IPS-NIHi11 (cell line): Measurements from ENCODE around the gene MDGA2.
"Not testable (repeated sequence)": the region's sequence is repeated elsewhere in the genome, so short reads cannot be mapped to it uniquely, and the experiment has no call there.

Source experiments
- DNase-seq: peaks from one replicate; pipeline ENCODE4 v3.0.0; 2012; ENCODE audit warnings: mixed read lengths, low spot score

The MDGA2 gene

GRCh38 chr14:47675466-47676314, at the start of gene MDGA2:
Gene MDGA2, minus strand, starts transcription at chr14:47675605.
- DNase-seq = peak; percentile 58

GRCh38 chr14:47722929-47723693, 47.7 kb upstream of the MDGA2 start:
- no peak for DNase-seq

GRCh38 chr14:47720281-47720680, 44.9 kb upstream of the MDGA2 start:
- DNase-seq = no peak

DNA sequence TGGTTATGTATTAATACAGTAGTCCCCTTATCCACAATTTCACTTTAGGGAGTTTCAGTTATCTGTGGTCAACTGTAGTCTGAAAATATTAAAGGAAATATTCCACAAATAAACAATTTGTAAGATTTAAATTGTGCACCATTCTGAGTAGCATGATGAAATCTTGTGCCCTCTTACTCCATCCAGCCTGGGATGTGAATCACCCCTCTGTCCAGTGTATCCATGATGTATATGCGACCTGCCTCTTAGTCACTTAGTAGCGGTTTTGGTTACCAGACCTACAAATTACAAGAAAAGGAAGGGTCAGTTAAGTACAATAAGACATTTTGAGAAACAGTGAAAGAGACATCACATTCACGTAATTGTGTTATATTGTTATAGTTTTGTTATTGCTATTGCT, 39.9 kb upstream of the MDGA2 start:
- DNase-seq = no peak

GRCh38 chr14:47710581-47710980, 35.2 kb upstream of the MDGA2 start:
- DNase-seq = no peak

- DNase-seq = no peak
Observed at GRCh38 chr14:47705683-47706082, 30.3 kb upstream of the MDGA2 start.

GRCh38 chr14:47691829-47692228, 16.4 kb upstream of the MDGA2 start:
- no peak for DNase-seq

DNA sequence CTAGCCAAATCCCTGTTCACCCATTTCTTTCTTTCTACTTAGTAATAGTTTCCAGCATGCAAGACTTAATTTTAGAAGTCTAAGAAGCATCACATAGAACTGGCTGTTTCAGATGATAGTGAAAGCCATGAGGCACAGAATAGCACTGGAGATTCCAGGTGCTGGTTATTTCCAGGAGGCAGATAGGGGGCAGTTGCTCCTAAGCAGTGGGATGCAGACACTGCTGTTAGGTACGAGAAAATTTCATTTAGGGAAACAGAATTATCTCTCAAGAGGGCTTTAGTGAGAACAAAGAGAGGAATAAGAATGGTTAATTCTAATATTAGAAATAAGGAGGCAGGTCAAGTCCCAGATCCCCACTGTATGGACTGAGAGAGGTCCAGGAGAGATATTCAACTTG, 3.6 kb upstream of the MDGA2 start:
- DNase-seq = peak; percentile 21

DNA sequence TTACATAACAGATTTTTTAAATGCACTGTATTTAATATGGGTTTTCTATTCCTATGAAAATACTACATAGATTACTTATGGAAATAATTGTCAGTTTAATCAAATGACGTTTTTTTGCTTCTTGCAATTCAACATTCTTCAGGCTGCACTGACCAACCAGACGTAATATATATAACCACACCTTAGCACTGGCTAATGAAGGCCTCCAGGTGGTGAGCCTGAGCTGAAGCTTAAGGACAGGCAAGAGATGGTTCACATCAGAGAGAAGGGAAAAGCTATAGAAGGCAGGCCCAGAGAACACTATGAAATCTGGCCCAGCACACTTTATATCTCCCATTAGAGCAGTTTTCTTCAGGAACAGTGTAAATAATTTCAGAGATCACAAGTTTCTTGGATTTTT, 2.8 kb upstream of the MDGA2 start:
- DNase-seq = peak; percentile 21

DNA sequence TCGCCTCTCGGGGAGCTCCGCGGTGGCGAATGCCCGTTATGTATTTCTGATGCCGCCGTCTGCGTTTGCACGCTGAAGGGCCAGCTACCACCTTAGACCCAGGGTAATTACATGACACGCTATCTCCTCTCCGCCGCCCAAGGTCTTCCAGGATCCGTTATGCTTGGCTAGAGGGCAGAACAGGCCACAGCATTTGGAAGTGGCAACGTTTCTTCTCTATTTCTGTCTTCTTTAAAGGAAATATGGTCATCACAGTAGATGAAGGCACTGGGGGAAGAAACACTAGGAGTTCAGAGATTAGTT, 861 bp upstream of the MDGA2 start:
- DNase-seq = no peak

DNA sequence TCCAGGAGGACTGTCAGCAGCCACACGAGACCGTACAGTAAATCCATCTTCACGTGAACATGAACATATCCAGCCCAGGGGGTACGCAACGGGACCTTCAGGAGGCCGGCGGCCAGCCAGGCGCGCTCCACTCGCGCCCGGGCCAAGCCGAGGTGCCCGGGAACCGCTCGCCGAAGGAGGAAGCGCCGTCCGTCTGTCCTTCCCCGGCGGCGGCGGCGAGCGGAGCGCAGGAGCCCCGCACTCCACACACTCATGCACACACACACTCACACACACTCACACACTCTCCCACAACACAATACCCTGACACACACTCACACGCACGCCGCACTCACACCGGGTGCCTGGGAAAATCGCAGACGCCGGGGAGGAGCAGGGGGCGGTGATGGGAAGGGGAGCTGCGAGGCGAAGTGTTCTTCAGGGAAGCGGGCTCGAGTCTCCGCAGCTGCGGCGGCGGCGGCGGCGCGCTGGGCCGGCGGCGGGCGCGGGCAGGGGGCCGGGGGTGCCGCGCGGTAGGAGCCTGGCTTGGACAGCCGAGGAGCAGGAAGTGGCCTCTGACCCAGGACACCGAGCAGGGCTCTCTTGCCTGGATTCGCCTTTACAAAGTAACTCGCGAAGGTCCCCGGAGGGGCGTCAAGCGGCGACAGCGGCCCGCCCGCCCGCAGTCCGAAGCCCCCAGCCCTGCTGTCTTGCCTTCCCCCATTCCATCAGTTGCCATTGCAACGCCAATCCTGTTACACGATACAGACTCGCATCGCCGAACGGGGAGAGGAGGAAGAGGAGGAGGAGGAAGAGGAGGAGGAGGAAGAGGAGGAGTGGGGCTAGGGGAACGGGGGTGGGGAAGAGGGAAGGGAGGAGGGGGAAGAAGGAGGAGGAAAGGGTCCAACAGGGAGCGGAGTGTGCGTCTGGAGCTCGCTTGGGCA, 601 bp downstream of the MDGA2 start:
- DNase-seq = peak; percentile 50

DNA sequence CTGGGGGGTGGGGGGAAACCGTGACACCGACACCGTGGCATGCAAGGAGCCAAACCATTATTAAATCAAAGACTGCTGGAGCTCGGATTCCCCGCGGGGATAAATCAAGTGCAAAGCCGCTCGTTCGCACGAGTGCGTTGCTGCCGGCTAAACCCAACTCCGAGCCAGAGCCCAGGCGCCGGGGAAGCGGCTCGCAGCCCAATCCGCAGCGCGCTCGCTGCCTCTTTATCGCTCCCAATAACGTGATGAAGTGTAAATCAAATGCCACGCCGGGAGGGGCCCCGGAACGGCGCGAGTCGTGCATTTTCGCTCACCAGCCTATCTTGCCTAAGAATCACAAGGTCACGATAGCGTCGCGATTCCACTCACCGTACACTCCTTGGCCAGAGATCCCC, 1.3 kb downstream of the MDGA2 start:
- DNase-seq = peak; percentile 40

DNA sequence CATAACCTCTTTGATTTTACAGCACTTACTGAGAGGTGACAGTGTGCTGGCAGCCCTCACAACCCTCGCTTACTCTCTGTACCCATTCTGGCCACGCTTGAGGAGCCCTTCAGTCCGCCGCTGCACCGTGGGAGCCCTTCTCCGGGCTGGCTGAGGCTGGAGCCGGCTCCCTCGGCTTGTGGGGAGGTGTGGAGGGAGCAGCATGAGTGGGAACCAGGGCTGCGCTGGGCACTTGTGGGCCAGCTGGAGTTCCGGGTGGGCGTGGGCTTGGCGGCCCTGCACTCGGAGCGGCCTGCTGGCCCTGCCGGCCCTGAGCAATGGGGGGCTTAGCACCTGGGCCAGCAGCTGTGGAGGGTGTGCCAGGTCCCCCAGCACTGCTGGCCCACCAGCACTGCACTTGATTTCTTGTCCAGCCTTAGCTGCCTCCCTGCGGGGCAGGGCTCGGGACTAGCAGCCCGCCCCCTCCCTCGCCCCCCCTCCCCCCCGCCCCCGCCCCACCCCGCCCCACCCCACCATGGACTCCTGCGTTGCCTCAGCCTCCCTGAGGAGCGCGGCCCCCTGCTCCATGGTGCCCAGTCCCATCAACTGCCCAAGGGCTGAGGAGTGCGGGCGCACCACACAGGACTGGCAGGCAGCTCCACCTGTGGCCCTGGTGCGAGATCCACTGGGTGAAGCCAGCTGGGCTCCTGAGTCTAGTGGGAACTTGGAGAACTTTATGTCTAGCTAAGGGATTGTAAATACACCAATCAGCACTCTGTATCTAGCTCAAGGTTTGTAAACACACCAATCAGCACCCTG, 9.9 kb downstream of the MDGA2 start:
- no peak for DNase-seq

DNA sequence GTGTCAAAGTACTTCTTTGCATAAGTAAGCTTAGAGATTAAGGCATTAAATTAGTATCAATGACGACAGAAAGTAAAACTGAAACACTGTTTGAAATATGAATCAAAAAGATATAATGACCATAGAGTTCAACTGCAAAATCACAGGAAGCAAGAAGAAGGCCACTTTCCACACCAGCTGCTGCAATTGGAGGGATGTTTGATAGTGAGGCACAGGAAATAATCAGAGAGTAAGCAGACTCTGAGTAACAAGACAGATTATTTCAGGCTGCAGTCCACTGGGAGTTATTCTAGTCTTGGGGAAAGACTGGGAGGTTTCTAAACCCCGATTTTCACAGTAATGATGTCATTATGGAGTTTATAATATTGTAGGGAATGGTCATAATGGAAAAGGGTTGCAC, 12.9 kb downstream of the MDGA2 start:
- no peak for DNase-seq

- DNase-seq = no peak
Observed at GRCh38 chr14:47660158-47660557, 15.2 kb downstream of the MDGA2 start.

DNA sequence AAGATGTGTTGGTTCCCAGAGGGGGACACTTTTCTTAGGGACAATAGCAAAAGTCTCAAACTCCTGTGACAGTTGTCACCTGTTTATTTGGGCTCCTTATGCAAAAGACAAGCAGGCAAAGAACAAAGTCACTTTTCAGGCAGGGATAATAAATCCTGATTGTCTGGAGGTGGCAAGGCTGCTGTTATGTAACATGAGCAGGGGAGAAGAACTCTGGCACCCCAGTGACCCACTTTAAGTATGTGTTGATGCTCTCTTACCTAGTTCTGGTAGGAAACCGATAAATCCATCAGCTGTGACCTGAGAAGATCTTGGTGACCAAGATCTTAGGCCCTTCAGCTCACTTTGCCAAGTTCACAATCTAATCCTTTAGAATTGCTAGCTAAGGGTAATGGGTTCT, 17.4 kb downstream of the MDGA2 start:
- DNase-seq = no peak

DNA sequence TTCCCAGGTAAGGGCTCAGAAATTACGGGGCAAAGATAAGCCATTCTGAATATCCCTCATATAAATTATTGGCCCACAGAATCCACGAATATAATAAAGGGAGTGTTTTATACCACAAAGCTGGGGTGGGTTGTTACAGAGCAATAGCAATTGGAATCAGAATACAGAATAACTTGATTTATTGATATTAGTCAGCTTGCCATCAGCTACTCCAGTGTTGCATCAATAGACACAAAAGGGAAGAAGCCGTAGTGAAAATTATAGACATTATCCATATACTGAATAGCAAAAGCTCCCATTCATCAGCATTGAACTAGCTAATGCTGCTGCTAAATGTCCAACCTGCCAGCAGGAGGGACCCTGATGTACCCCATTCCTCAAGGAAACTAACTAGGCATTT, 18.3 kb downstream of the MDGA2 start:
- no peak for DNase-seq

DNA sequence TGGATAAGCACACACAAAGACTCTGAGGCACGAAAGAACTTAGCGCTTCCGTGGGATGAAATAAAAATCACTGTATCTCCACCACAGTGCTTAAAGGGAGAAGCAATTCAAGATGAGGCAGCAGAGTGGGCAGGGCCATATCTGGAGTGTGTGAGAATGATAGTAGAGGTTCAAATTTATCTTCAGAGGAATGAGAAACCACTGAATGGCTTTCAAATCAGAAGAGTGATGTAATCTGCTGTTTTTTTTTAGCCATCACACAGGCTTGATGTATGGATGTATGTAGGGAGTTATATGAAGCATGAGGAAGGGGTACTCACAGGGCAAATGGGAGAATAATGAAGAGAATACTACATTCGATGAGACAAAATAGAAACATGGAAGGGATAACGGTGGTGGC, 24.1 kb downstream of the MDGA2 start:
- DNase-seq = no peak

GRCh38 chr14:47637753-47638152, 37.7 kb downstream of the MDGA2 start:
- no peak for DNase-seq

- DNase-seq = peak; percentile 20
Observed at GRCh38 chr14:47626151-47627035, 49.0 kb downstream of the MDGA2 start.

- not testable (repeated sequence) for DNase-seq
Observed at GRCh38 chr14:47624126-47624525, 51.3 kb downstream of the MDGA2 start.
